Liver (tissue), 9 donors: ENCODE measurements around the gene RNF212. TPM values are rescaled to one million over a fixed set of nuclear protein-coding genes. Genes with fewer than 3 reads are reported as not detected.

Experiments used
- DNase-seq: peaks from one replicate; pipeline ENCODE4 v3.0.0-alpha.2; 2017; ENCODE audit warnings: low spot score
- H3K27ac ChIP-seq, 2 donors: one replicate each; pipeline ENCODE4 v1.7.0; 2013; ENCODE audit warnings: inconsistent platforms in 2 of 2, low read length in 2 of 2, control low read depth in 1 of 2, low read depth in 1 of 2, mild to moderate bottlenecking in 1 of 2
- H3K27me3 ChIP-seq, 4 donors: one replicate each; pipeline versions ENCODE4 v1.6.1 to v1.7.0; 2013; ENCODE audit warnings: low read length in 3 of 4, inconsistent platforms in 1 of 4, mild to moderate bottlenecking in 1 of 4, moderate library complexity in 1 of 4; ENCODE audit not compliant: control insufficient read depth in 4 of 4, insufficient read depth in 4 of 4
- H3K36me3 ChIP-seq, 4 donors: one replicate each; pipeline versions ENCODE4 v1.6.1 to v1.7.0; 2013; ENCODE audit warnings: low read length in 3 of 4, mild to moderate bottlenecking in 3 of 4, low read depth in 1 of 4, moderate library complexity in 1 of 4; ENCODE audit not compliant: control insufficient read depth in 4 of 4, insufficient read depth in 3 of 4
- H3K4me1 ChIP-seq, 4 donors: one replicate each; pipeline versions ENCODE4 v1.6.1 to v1.7.0; 2013; ENCODE audit warnings: low read length in 3 of 4, mild to moderate bottlenecking in 3 of 4, moderate library complexity in 1 of 4; ENCODE audit not compliant: control insufficient read depth in 4 of 4, insufficient read depth in 4 of 4
- H3K4me3 ChIP-seq, 3 donors: one replicate each; pipeline versions ENCODE4 v1.6.1 to v1.7.0; 2013; ENCODE audit warnings: low read length in 3 of 3, control low read depth in 1 of 3, low read depth in 1 of 3, mild to moderate bottlenecking in 1 of 3
- H3K9ac ChIP-seq, 2 donors: one replicate each; pipeline ENCODE4 v1.7.0; 2013; ENCODE audit warnings: low read length in 2 of 2, mild to moderate bottlenecking in 2 of 2, moderate library complexity in 2 of 2, control low read depth in 1 of 2, low read depth in 1 of 2
- H3K9me3 ChIP-seq, 4 donors: one replicate each; pipeline versions ENCODE4 v1.6.1 to v1.7.0; 2013; ENCODE audit warnings: low read length in 3 of 4; ENCODE audit not compliant: control insufficient read depth in 4 of 4
- ATF3 ChIP-seq: IDR thresholded peaks from 2 replicates; pipeline ENCODE4 v1.6.1; 2016; ENCODE audit warnings: antibody characterized with exemption
- CTCF ChIP-seq: fragments of 150-350 bp; IDR thresholded peaks from 2 replicates; pipeline ENCODE4 v1.5.1; 2017; ENCODE audit warnings: improper control_type of control experiment, low read depth, low read length; ENCODE audit not compliant: missing input control
- EGR1 ChIP-seq, 2 donors: IDR thresholded peaks; 2 replicates each; pipeline ENCODE4 v1.6.1; 2016 to 2018; ENCODE audit warnings: antibody characterized with exemption in 2 of 2, low read depth in 2 of 2
- FOXA1 ChIP-seq: IDR thresholded peaks from 2 replicates; pipeline ENCODE4 v1.6.1; 2016; ENCODE audit warnings: antibody characterized with exemption
- FOXA2 ChIP-seq: IDR thresholded peaks from 2 replicates; pipeline ENCODE4 v1.6.1; 2016; ENCODE audit warnings: antibody characterized with exemption
- GABPA ChIP-seq, 2 donors: IDR thresholded peaks in 1 of 2; conservative IDR thresholded peaks in 1 of 2; 2 replicates each; pipeline ENCODE4 v1.6.1; 2016; ENCODE audit warnings: antibody characterized with exemption in 2 of 2, mild to moderate bottlenecking in 1 of 2, moderate library complexity in 1 of 2
- HNF4A ChIP-seq, 2 donors: conservative IDR thresholded peaks; 2 replicates each; pipeline ENCODE4 v1.6.1; 2016; ENCODE audit warnings: antibody characterized with exemption in 2 of 2, mild to moderate bottlenecking in 2 of 2
- HNF4G ChIP-seq: IDR thresholded peaks from 2 replicates; pipeline ENCODE4 v1.6.1; 2016; ENCODE audit warnings: antibody characterized with exemption
- JUND ChIP-seq, 2 donors: IDR thresholded peaks; 2 replicates each; pipeline ENCODE4 v1.6.1; 2016; ENCODE audit warnings: antibody characterized with exemption in 2 of 2
- MAX ChIP-seq: IDR thresholded peaks from 2 replicates; pipeline ENCODE4 v1.6.1; 2016; ENCODE audit warnings: antibody characterized with exemption
- NR2F2 ChIP-seq: IDR thresholded peaks from 2 replicates; pipeline ENCODE4 v1.6.1; 2016; ENCODE audit warnings: antibody characterized with exemption
- RAD21 ChIP-seq, 2 donors: IDR thresholded peaks; 2 replicates each; pipeline ENCODE4 v1.6.1; 2016; ENCODE audit warnings: antibody characterized with exemption in 2 of 2, mild to moderate bottlenecking in 2 of 2
- REST ChIP-seq: IDR thresholded peaks from 2 replicates; pipeline ENCODE4 v1.6.1; 2016; ENCODE audit warnings: antibody characterized with exemption, mild to moderate bottlenecking
- RXRA ChIP-seq, 2 donors: IDR thresholded peaks; 2 replicates each; pipeline ENCODE4 v1.6.1; 2017 to 2018; ENCODE audit warnings: antibody characterized with exemption in 2 of 2, mild to moderate bottlenecking in 1 of 2
- SP1 ChIP-seq: IDR thresholded peaks from 2 replicates; pipeline ENCODE4 v1.6.1; 2018; ENCODE audit warnings: antibody characterized with exemption, mild to moderate bottlenecking
- YY1 ChIP-seq: IDR thresholded peaks from 2 replicates; pipeline ENCODE4 v1.6.1; 2016; ENCODE audit warnings: antibody characterized with exemption, mild to moderate bottlenecking
- ZBTB33 ChIP-seq: IDR thresholded peaks from 2 replicates; pipeline ENCODE4 v1.6.1; 2016; ENCODE audit warnings: antibody characterized with exemption
- WGBS: extraction: QIAGEN DNeasy Blood & Tissue Kit; methylation state at CpG from one replicate; pipeline ENCODE4 v1.1.7; 2013; 5-methylcytosine and 5-hydroxymethylcytosine counted together
- polyA plus RNA-seq, 2 donors: library from polyadenylated mRNA; stranded (reverse) in 1 of 2; unstranded in 1 of 2; fragments of 200-250 nt in 1 of 2; fragments of >200 nt in 1 of 2; fragmentation: Nextera tagmentation in 1 of 2; extraction: Ambion mirVana in 1 of 2; gene quantifications; one replicate each; pipeline versions ENCODE4 v1.2.1 to v1.2.3, GENCODE V29; 2013 to 2015
- total RNA-seq, 2 donors: library from RNA; depleted of rRNA; stranded (reverse); fragments of >200 nt; gene quantifications; one replicate each; pipeline ENCODE4 v1.2.3, GENCODE V29; 2014
- donor health status: healthy.
- donor health status: healthy.
- donor health status: healthy.
- donor health status: healthy.
- donor health status: healthy.

Gene RNF212
- total and polyA plus RNA-seq, 4 donors: 0.32 to 0.47 (median 0.38) TPM; not detected in 1

GRCh38 chr4:1094336-1094690, 19.1 kb downstream of the RNF212 start:
- Histone ChIP-seq H3K27me3 (no peaks in the 10 kb centered on the region), H3K9me3 (no peaks in the 10 kb centered on the region), H3K9ac (no peak overlapping the region), H3K36me3 (no peaks in the 10 kb centered on the region), H3K27ac (no peak overlapping the region), H3K4me1 (peaks cover 0 to 10% (median 6%) of the 10 kb centered on the region in 4 donors), H3K4me3 (no peak overlapping the region)
- no peak for DNase-seq
- TF ChIP-seq FOXA1: no peak
- no peak for TF ChIP-seq HNF4A (conservative IDR thresholded peaks at IDR 0.05)
- TF ChIP-seq YY1: no peak
- TF ChIP-seq GABPA (IDR thresholded peaks at IDR 0.05 in 1 of 2, conservative IDR thresholded peaks at IDR 0.05 in 1 of 2): no peak
- TF ChIP-seq REST: no peak
- TF ChIP-seq MAX: no peak
- TF ChIP-seq HNF4G: no peak
- TF ChIP-seq RAD21 (IDR thresholded peaks at IDR 0.05): no peak
- no peak for TF ChIP-seq RXRA (IDR thresholded peaks at IDR 0.05)
- TF ChIP-seq ATF3: no peak
- no peak for TF ChIP-seq EGR1 (IDR thresholded peaks at IDR 0.05; ENCODE audit: low read depth in 2 of 2)
- no peak for TF ChIP-seq FOXA2
- 81% methylated on average over 6 of the region's 6 CpGs for WGBS

GRCh38 chr4:1093391-1094335, 19.7 kb downstream of the RNF212 start:
- Histone ChIP-seq H3K4me3 (no peak overlapping the region), H3K36me3 (no peaks in the 10 kb centered on the region), H3K9me3 (peaks cover 0 to 6% (median 0%) of the 10 kb centered on the region in 4 donors), H3K9ac (no peak overlapping the region), H3K4me1 (peaks cover 0 to 10% (median 6%) of the 10 kb centered on the region in 4 donors), H3K27ac (no peak overlapping the region), H3K27me3 (no peaks in the 10 kb centered on the region)
- DNase-seq: no peak
- WGBS: 85% methylated on average over 22 of the region's 22 CpGs
- no peak for TF ChIP-seq RAD21 (IDR thresholded peaks at IDR 0.05)
- no peak for TF ChIP-seq FOXA1
- TF ChIP-seq GABPA (IDR thresholded peaks at IDR 0.05 in 1 of 2, conservative IDR thresholded peaks at IDR 0.05 in 1 of 2): no peak

- DNase-seq: no peak
- 96% methylated on average over 4 of the region's 4 CpGs for WGBS
- H3K27me3 ChIP-seq: no peaks in the 10 kb centered on the region
- TF ChIP-seq EGR1 (IDR thresholded peaks at IDR 0.05; ENCODE audit: low read depth in 2 of 2) (no peak), ATF3 (no peak), HNF4A (conservative IDR thresholded peaks at IDR 0.05) (no peak), CTCF (no peak), ZBTB33 (no peak), RAD21 (IDR thresholded peaks at IDR 0.05) (no peak), RXRA (IDR thresholded peaks at IDR 0.05) (no peak), NR2F2 (no peak), MAX (no peak), SP1 (no peak), JUND (IDR thresholded peaks at IDR 0.05) (no peak), HNF4G (no peak)
Observed at GRCh38 chr4:1092983-1093361, 20.4 kb downstream of the RNF212 start.

More at GRCh38 chr4:1092983-1093361, 20.4 kb downstream of the RNF212 start:
- no peaks in the 10 kb centered on the region for H3K36me3 ChIP-seq
- H3K9ac ChIP-seq: no peak overlapping the region
- peaks cover 0 to 6% (median 1%) of the 10 kb centered on the region in 4 donors for H3K9me3 ChIP-seq
- peaks cover 0 to 10% (median 6%) of the 10 kb centered on the region in 4 donors for H3K4me1 ChIP-seq
- H3K27ac ChIP-seq: no peak overlapping the region
- H3K4me3 ChIP-seq: no peak overlapping the region
